ENCODE measurements around the gene TOX2.

GRCh38 chr20:43968341-43969000, 53.8 kb downstream of the TOX2 start:
- no peak for TF ChIP-seq CTCF (IDR thresholded peaks at IDR 0.05; ENCODE audit: low read depth, low read length, poor library complexity, severe bottlenecking)
- no peak for TF ChIP-seq EZH2phosphoT487 (IDR thresholded peaks at IDR 0.05; ENCODE audit: borderline replicate concordance, low read length)
